Posterior vena cava (tissue), 2 donors: Measurements from ENCODE around the gene KIF11. TPM values are rescaled to one million over a fixed set of nuclear protein-coding genes. Genes with fewer than 3 reads are reported as not detected.

ENCODE experiments used
- DNase-seq: peaks from one replicate; pipeline ENCODE4 v3.0.0-alpha.2; 2020; ENCODE audit warnings: low spot score
- intact Hi-C, 2 donors: fragments of 100-400 bp; cut with DNase I; formaldehyde crosslinking; loops; one replicate each; pipeline versions ENCODE4 v1.14.1 to v1.14.2; 2022 to 2023
- total RNA-seq, 2 donors: library from RNA; stranded (reverse); fragmentation: NEBNext Ultra II Directional; extraction: Animal tissue kit (Norgen Biotek cat#: 25700); gene quantifications; one replicate each; pipeline ENCODE4 v1.2.1, GENCODE V29; 2021
- donor health status: DM: yes; HTN: yes; CAD: no.
- donor health status: DM: yes; HTN: yes; CAD: no.

Gene KIF11
- total RNA-seq, 2 donors from 2014 or later = 0.67 to 1.1 TPM

- no peak for DNase-seq
- intact Hi-C loops = no loop called here
These were observed 64.1 kb downstream of the KIF11 start for GRCh38 chr10:92657024-92657423.

DNA sequence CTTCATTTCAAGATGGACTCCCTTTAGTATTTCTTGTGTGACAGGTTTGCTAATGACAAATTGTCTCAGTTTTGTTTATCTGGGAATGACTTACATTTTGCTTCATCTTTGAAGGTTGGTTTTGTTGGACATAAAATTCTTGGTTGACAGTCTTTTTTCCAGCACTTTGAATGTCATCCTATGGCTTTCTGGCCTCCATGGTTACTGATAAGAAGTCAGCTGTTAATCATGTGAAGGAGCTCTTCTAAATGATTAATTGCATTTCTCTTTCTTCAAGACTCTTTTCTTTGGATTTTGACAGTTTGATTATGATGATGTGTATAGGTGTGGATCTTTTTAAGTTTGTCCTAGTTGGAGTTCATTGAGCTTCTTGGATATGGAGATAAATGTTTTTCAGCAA lies 69.9 kb downstream of the KIF11 start:
- intact Hi-C loops = no loop called here
- DNase-seq = no peak

- intact Hi-C loops = no loop called here
- DNase-seq = no peak
These were observed 71.4 kb downstream of the KIF11 start for GRCh38 chr10:92664322-92664721.

DNA sequence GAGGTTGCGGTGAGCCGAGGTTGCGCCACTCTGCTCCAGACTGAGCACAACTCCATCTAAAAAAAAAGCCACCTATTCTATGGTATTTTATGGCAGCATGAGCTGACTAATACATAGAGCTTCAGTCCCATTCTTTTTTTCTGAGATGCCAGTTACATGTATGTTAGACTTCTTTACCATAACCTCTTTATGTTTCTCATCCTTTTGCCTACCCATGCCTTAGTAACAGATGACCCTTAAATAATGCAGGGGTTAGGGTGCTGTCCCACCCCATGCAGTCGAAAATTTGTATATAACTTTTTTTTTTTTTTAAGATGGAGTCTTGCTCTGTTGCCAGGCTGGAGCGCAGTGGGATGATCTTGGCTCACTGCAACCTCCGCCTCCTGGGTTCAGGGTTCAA lies 74.1 kb downstream of the KIF11 start:
- no peak for DNase-seq
- intact Hi-C loops = no loop called here

DNA sequence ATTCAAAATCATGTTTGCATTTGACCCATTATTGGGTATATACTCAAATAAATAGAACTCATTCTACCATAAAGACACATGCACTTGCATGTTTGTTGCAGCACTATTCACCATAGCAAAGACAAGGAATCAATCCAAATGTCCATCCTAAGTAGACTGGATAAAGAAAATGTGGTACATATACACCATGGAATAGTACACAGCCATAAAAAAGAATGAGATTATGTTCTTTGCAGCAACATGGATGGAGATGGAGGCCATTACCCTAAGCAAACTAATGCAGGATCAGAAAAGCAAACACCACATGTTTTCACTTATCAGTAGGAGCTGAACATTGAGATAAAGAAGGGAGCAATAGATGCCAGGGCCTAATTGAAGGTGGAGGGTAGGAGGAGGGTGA lies 84.8 kb downstream of the KIF11 start:
- no peak for DNase-seq
- intact Hi-C loops = no loop called here

- intact Hi-C loops = no loop called here
- no peak for DNase-seq
These were observed 85.3 kb downstream of the KIF11 start for GRCh38 chr10:92678206-92678605.

DNA sequence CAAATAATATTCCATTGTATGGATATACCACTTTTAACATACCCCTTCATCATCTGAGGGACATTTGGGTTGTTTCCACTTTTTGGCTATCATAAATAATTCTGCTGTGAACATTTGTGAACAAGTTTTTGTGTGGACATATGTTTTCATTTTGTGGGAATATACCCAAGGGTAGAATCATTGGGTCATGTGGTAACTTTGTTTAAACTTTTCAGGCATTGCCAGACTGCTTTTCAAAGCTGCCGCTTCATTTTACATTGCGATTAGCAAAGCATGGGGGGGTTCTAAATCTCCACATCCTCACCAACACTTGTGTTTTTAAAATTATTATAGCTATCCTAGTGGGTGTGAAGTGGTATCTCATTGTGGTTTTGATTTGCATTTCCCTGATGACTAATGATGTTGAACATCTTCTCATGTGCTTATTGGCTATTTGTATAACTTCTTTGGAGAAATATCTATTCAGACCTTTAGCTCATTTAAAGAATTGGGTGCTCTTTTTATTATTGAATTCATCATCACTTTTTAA lies 88.4 kb downstream of the KIF11 start:
- intact Hi-C loops = no loop called here
- DNase-seq = no peak

DNA sequence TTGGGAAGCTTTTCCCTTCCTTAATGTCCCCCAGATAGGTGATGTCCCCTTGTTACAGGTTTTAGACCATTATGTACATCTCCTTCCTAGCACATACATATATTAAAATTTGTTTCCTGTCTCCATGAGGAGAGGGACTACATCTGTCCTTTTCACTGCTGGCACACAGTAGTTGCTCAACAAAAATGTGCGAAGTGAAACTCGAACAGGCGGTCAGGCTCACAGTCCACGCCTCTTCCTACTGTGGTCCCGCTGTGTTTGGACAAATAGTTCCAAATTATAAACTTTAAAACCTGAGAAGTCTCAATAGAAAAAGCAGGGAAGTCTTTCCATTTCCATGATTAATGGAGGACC lies 95.6 kb downstream of the KIF11 start:
- intact Hi-C loops = no loop called here
- no peak for DNase-seq

GRCh38 chr10:92688927-92689662 lies 96.2 kb downstream of the KIF11 start:
- DNase-seq = peak; percentile 83
- intact Hi-C loops = no loop called here

DNA sequence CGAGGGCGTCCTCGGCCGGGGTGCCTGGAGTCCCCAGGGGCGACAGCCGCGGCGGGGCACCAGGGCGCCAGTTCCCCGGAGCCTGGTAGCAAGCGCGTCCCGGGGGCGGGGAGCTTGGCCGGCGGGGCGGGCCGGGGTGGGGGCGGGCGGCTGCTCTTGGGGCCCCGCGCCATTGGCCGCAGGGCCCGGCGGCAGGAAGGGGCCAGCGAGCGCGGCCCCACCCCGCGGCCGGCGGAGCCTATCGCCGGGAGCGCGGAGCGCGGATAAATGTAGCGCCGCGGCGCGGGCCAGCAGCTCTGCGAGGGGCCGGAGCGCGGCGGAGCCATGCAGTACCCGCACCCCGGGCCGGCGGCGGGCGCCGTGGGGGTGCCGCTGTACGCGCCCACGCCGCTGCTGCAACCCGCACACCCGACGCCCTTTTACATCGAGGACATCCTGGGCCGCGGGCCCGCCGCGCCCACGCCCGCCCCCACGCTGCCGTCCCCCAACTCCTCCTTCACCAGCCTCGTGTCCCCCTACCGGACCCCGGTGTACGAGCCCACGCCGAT lies 96.8 kb downstream of the KIF11 start, which contains the start of gene HHEX:
Gene HHEX, plus strand, starts transcription at position 293 of the 548 bp plus-strand sequence. Its CDS starts 32 bp downstream, at position 325.
- peak; percentile 90 for DNase-seq
- intact Hi-C loops = loop anchor here in 1 of 2 donors (10.0 kb wide), 1 partner anchor 65 kb away; no protein-coding TSS in a partner anchor

DNA sequence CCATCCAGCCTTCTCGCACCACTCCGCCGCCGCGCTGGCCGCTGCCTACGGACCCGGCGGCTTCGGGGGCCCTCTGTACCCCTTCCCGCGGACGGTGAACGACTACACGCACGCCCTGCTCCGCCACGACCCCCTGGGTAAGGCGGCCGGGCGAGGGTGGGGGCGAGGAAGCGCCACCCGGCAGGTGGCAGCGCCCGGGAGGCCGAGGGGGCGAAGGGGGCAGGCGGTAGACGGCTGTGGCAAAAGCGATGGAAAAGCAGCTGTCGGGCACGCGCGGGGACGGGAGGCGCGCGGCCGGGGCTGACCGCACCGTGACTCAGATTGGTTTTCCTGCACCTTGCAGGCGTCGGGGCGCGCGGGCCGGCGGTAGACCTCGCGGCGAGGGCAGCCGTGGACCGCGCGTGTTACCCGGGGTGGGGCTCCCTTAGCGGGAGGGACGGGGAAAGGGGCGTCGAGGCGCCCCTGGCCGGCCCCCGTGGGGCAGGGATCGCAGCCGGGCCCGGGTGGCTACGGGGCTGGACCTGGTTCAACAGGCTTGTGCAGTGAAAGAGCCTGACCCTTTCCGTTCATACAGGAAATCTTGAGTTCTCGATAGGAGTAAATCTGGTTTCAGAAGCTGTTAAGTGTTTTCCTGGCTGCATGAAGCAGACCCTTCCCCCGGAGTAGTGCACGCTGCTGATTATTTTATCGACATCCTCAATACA lies 97.4 kb downstream of the KIF11 start:
- peak; percentile 93 for DNase-seq
- intact Hi-C loops = loop anchor here in 1 of 2 donors (10.0 kb wide), 1 partner anchor 64 kb away; no protein-coding TSS in a partner anchor

GRCh38 chr10:92690915-92691590 lies 98.1 kb downstream of the KIF11 start:
- no peak for DNase-seq
- intact Hi-C loops = loop anchor here in 1 of 2 donors (10.0 kb wide), 1 partner anchor 64 kb away; no protein-coding TSS in a partner anchor

DNA sequence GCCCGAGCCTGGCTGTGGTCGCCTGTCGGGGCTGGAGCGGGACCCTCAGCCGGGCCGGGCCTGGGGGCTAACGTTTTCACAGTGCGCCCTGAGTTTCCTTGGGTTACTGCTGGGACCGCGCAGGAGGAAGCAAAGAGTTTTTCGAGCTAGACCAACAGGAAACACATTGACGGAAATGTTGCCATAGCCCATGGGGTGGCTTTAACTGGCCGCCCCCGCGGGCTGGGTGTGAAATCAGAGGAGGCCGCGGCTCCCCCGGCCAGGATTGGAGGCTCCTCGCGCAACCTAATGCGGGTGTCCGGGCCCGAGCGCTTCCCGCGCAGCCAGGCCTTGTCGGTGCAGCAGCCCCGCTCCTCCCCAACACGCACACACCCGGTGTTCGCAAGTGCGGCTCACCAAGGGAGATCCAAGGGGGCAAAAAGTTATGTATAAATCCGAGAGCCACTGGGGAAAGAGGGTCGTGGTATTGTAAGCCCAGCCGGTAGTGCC lies 98.7 kb downstream of the KIF11 start:
- DNase-seq = peak; percentile 92
- intact Hi-C loops = loop anchor here in 1 of 2 donors (10.0 kb wide), 1 partner anchor 63 kb away; no protein-coding TSS in a partner anchor

- DNase-seq = no peak
- intact Hi-C loops = loop anchor here in 1 of 2 donors (10.0 kb wide), 1 partner anchor 63 kb away; no protein-coding TSS in a partner anchor
These were observed 99.2 kb downstream of the KIF11 start for GRCh38 chr10:92692080-92692671.

DNA sequence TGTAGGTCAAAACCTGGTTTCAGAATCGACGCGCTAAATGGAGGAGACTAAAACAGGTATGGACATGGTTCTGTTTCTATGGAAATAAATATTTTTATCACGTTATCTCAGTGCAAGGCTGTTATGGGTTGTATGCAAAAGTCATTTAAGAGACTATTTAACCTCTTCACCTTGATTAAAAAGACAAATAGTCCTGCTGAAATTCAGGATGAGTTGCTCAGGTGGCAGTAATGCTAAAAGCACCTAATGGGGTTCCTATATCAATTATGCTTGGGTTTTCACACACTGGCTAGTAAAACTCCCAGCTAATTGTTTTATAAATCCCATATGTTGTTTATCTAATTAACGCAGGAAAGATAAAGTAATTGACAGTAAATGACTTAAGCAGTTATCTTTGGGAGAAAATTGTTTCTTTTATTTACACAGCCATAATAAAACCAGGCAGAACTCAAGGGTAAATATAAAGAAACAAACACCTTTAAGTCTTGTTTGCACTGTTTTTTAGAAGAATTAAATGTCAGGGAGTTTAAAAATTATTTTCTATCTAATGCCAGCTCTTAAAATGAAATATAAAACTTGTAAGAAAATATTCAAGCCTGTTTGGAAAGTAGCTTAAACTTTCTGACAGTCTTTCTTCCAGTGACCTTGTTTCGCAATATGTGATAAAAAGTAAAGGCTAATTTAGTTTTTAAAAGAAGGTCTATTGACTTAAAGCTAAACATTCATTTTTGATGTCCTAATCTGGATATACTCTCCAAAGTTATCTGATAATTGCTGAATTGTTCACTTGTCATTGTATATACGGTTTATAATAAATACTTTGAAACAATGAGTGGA lies 100.0 kb downstream of the KIF11 start:
- no peak for DNase-seq
- intact Hi-C loops = loop anchor here in 1 of 2 donors (10.0 kb wide), 1 partner anchor 62 kb away; no protein-coding TSS in a partner anchor

DNA sequence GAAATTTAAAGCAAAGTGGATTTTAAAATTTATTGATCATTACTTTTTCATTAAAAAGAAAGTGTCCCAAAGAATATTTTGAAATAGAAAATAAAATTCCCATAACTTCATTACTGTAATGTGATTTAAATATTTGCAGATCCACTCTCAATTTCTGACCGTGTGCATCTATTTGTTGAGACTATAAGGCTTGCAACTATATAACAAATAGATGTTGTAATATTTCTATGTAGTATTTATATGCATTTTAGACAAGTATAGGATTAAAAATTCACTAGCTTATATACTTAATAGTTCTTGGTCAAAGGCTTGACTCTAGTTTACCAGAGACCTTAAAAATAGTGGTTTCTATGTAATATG lies 100.6 kb downstream of the KIF11 start:
- DNase-seq = no peak
- intact Hi-C loops = loop anchor here in 1 of 2 donors (10.0 kb wide), 1 partner anchor 61 kb away; no protein-coding TSS in a partner anchor

DNA sequence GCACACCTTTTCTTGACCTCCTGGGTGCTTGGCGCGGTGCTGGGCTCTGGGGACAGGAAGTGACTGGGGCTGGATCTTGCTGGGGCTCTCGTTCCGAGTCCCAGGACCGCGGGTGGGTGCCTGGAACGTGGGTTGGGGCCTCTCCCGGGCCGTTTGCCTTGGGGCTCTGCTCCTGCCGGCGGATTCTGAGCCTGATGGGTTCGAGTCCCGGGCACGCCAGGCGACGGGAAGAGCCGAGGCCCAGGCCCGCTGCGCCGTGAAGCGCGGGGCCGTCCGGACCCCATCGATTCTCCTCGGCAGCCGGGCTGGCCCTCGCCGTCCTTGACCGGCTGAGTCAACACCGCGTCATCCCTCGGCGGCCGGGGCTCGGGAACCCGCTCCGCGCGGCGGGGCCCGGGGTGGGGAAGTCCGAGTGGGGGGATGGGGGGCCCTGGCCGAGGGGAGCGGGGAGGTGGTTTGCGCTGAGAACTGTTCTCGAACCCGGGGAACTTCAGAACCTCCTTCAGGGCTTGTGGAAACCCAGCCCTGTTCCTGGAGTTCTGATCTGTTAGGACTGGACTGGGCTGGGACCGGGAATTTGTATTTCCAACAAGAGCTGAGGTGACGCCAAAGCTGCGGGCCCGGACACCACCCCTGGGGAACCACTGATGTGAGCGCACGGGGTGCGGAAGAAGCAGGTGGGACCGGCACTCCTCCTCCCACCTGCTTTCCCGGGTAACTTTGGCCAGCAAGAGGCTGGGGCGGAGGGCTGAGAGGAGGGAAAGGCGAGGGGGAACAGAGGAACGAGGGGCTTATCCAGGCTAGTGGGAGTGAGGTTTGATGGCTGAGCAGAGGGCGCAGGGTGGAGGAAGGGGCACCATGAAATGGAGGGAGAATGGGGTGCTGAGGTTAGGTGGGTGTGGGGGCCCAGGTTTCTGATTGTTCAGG lies 103.0 kb downstream of the KIF11 start:
- intact Hi-C loops = loop anchor here in 1 of 2 donors (10.0 kb wide), 1 partner anchor 59 kb away; no protein-coding TSS in a partner anchor
- no peak for DNase-seq
